DND-41 (cell line): ENCODE data around the gene SOAT2.

Source experiments
- CTCF ChIP-seq: IDR thresholded peaks from 2 replicates; pipeline ENCODE4 v1.5.1; 2012; ENCODE audit warnings: borderline replicate concordance, low read length, moderate library complexity, mild to moderate bottlenecking; ENCODE audit not compliant: poor library complexity, severe bottlenecking; ENCODE audit errors: extremely low read depth
- EZH2 ChIP-seq: IDR thresholded peaks from 3 replicates; pipeline ENCODE4 v1.6.1; 2012; ENCODE audit warnings: borderline replicate concordance, low read depth, mild to moderate bottlenecking, moderate library complexity, low read length, inconsistent platforms; ENCODE audit not compliant: severe bottlenecking

GRCh38 chr12:53127169-53127568, 23.9 kb downstream of the SOAT2 start:
- TF ChIP-seq CTCF (no peak), EZH2 (no peak)
